GM13976 (cell line): ENCODE results near the gene SLC25A17.
A peak's percentile ranks its signal among the peaks of the same experiment; 100 is the strongest.
"Not testable (repeated sequence)": the region's sequence is repeated elsewhere in the genome, so short reads cannot be mapped to it uniquely, and the experiment has no call there.

Source experiments
- DNase-seq: peaks from one replicate; pipeline ENCODE4 v3.0.0; 2012; ENCODE audit warnings: low spot score
- in situ Hi-C: fragments of 300-500 bp; cut with MboI; formaldehyde crosslinking; loops from one replicate; pipeline ENCODE4 v1.12.0; 2022; ENCODE audit warnings: low sequenced_read_pairs, mixed read lengths, inconsistent platforms; ENCODE audit not compliant: unreplicated experiment
- TF ChIP-seq, protein P1 (sequence below): IDR thresholded peaks from 2 replicates; pipeline ENCODE4 v1.5.1; 2012; ENCODE audit warnings: borderline replicate concordance, mild to moderate bottlenecking; ENCODE audit not compliant: insufficient read depth; ENCODE audit errors: extremely low read depth, missing control alignments, control extremely low read depth

SLC25A17 gene

DNA sequence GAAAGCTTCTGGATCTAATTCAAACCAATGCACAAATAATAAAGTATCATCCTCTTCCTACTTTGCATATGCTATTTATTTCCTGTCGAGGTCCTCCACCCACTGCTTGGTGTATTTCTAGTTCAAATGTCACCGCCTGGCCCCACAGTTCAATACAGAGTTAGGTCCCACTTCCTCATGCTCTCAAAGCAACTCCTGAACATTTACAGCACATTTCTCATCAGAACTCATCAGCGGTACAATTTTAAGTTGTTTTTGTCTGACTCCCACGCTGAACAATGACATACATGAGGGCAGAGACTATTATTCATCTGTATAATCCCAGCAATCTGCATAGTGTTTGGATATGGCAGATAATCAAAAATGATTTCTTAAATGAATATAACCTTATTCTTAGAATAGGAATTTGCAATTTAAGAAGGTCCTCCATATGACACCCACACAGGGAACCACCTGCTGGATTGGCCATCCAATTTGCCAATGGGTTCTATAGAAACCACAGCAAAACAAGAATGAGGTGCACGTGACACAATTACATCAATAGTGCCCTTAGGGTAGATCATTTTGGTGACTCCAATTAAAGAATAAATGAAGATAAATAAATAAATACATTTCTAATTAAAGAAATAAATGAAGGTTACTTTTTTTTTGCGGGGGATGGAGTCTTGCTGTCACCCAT lies 54.2 kb downstream of the SLC25A17 start:
- peak; percentile 78 for DNase-seq
- TF ChIP-seq, protein P1, sequence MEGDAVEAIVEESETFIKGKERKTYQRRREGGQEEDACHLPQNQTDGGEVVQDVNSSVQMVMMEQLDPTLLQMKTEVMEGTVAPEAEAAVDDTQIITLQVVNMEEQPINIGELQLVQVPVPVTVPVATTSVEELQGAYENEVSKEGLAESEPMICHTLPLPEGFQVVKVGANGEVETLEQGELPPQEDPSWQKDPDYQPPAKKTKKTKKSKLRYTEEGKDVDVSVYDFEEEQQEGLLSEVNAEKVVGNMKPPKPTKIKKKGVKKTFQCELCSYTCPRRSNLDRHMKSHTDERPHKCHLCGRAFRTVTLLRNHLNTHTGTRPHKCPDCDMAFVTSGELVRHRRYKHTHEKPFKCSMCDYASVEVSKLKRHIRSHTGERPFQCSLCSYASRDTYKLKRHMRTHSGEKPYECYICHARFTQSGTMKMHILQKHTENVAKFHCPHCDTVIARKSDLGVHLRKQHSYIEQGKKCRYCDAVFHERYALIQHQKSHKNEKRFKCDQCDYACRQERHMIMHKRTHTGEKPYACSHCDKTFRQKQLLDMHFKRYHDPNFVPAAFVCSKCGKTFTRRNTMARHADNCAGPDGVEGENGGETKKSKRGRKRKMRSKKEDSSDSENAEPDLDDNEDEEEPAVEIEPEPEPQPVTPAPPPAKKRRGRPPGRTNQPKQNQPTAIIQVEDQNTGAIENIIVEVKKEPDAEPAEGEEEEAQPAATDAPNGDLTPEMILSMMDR, result no peak
- in situ Hi-C loops, result no loop called here

DNA sequence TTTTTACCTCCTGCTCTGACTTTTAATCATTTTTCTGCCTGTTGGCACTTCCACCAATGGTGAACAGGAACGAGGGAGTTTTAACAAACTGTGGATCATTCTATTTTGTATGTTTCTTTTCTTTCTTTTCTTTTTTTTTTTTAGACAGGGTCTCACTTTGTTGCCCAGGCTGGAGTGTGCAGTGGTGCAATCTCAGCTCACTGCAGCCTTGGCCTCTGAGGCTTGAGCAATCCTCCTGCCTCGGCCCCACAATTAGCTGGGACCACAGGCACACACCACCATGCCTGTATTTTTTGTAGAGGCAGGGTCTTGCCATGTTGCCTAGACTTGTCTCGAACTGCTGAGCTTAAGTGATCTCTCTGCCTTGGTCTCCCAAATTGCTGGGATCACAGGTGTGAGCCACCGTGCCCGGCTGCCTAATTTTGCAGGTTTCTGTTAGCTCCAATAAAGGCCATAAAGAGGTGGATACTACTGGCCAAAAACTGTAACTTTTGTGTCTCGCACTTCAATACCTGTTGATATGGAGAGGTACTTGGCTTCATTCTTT lies 59.8 kb downstream of the SLC25A17 start:
- no peak for DNase-seq
- in situ Hi-C loops, result no loop called here
- TF ChIP-seq, protein P1, result no peak

DNA sequence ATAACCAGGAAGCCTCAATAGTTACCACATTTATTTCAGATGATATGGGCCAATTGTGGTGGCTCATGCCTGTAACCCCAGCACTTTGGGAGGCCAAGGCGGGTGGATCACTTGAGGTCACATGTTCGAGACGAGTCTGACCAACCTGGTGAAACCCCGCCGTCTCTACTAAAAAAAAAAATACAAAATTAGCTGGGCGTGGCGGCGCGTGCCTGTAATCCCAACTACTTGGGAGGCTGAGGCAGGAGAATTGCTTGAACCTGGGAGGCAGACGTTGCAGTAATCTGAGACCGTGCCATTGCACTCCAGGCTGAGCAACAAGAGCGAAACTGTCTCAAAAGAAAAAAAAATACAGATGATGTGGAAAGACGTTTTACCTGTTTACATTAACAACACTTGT lies 60.3 kb downstream of the SLC25A17 start:
- DNase-seq, in situ Hi-C loops: not testable (repeated sequence)

DNA sequence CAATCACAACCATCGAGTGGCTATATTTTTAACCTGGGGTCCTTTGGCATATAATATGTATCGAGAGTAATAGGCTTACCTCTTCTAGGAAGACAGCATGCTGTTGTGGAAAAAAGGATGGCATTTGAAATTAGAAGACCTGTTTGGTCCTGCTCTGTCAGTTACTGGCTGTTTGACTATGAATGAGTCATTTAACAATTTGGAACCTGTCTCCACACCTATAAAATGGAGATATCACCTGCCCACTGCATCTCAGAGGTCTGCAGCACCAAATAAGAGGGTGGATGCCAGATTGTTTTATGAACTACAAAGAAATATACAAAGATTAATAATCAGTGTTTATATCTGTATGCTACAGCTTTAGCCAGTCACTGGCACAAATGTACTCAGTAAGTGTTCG lies 60.8 kb downstream of the SLC25A17 start:
- DNase-seq, result no peak
- TF ChIP-seq, protein P1, result no peak
- in situ Hi-C loops, result no loop called here

DNA sequence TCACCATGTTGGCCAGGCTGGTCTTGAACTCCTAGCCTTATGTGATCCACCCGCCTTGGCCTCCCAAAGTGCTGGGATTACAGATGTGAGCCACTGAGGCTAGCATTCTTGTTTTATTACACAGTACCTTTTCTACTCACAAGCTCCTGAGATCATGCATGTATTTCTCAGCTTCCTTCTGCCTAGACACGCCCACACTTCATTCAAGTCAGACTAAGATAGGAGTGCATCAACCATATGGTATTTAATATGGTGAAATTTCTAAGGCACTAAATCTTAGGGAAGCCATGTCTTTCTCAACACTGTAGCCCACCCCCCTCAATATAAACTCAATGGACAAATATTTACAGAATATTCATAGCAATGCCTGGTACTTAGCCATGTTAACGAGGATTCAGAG lies 62.1 kb downstream of the SLC25A17 start:
- in situ Hi-C loops, result no loop called here
- TF ChIP-seq, protein P1, result no peak
- no peak for DNase-seq

DNA sequence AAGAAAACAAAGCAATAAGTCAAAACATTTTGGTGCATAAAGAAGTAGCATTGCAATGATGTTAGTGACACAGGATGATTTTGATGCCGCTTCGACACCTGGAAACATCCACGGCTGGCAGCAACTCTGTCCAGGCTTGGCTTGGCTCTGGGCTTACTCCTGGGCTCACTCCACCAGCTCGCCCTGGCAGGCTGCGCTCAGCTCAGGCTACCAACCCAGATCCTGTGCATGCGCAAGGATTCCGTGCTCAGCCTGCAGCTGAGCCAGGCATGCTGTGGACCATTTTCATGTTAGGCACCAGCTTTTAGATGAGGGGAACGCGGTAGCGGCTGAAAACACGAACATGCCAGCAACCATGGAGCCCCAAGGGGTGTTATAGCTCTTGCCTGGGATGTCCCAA lies 66.0 kb downstream of the SLC25A17 start:
- DNase-seq, result no peak
- TF ChIP-seq, protein P1, result no peak
- in situ Hi-C loops, result no loop called here

DNA sequence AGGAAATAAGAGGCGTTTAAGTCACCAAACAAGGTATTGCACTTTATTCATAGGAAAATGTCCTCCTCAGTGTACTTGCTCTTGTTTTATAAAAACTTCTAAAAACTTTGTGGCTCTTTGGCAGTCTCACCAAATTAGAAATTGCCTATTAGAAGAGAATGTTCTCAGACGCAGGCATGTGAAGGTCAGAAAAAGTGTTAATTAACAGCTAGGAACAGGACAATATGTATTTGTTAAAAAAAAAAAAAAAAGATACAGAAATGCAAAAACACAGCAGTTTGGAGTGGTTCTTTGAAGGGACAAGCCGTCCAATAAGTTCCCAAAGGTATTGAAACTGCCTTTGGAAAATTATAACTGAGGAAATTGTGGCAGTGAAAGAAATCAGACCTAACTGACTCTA lies 67.9 kb downstream of the SLC25A17 start:
- TF ChIP-seq, protein P1, result no peak
- no peak for DNase-seq
- in situ Hi-C loops, result no loop called here
